Placental epithelial cell (primary cell): Measurements from ENCODE around the gene DIAPH3. TPM values are rescaled to one million over a fixed set of nuclear protein-coding genes. Genes with fewer than 3 reads are reported as not detected.

ENCODE experiments used
- small RNA-seq: library from RNA; depleted of rRNA; stranded (forward); fragments of <200 nt; gene quantifications from one replicate; pipeline ENCODE3, GENCODE V24; 2012
- total RNA-seq: library from RNA; depleted of rRNA; stranded (reverse); fragments of >200 nt; gene quantifications from 2 replicates; pipeline ENCODE4 v1.2.3, GENCODE V29; 2012

The DIAPH3 gene
- 20.8 and 28.3 TPM in 2 replicates for total RNA-seq

GRCh38 chr13:60163478-60164233 lies at the start of gene DIAPH3:
Gene DIAPH3 (minus strand): TSS chr13:60163928. CDS start chr13:60163766, 162 bp downstream.

Small RNA genes within 50 kb of the gene (small RNA-seq; reads per million reads assigned to genes)
- gene RN7SL375P (not detected), gene RNY4P28 (not detected)

Other genes starting within 250 kb of the DIAPH3 start
- gene TDRD3, start 233.3 kb upstream of the DIAPH3 start, total RNA-seq = 23.7 and 31.0 TPM in 2 replicates